HG03025 (cell line): ENCODE data around the gene DIP2A.

Source experiments
- ATAC-seq: cut with Tn5 transposase; IDR thresholded peaks from one replicate; pipeline ENCODE4 v1.9.1; 2021; ENCODE audit warnings: mild to moderate bottlenecking, moderate library complexity; ENCODE audit not compliant: unreplicated experiment, low FRiP score

DIP2A gene

GRCh38 chr21:46616050-46616449 lies 157.4 kb downstream of the DIP2A start:
- ATAC-seq = no peak

- ATAC-seq = no peak
Observed at GRCh38 chr21:46616656-46617055, 158.0 kb downstream of the DIP2A start.

- no peak for ATAC-seq
Observed at GRCh38 chr21:46617267-46618051, 158.8 kb downstream of the DIP2A start.

- ATAC-seq = no peak
Observed at GRCh38 chr21:46618738-46619379, 160.2 kb downstream of the DIP2A start.
